ENCODE data around the gene HEG1.

HEG1 gene

GRCh38 chr3:125072301-125072700 is 16.5 kb upstream of the HEG1 start:
- in situ Hi-C loops (cut with MboI; ENCODE audit: low pct_unique_long_range_greater_than_20kb, low sequenced_read_pairs) = no loop called here
- DNase-seq = no peak

GRCh38 chr3:125069968-125070745 is 14.4 kb upstream of the HEG1 start:
- DNase-seq = no peak
- in situ Hi-C loops (cut with MboI; ENCODE audit: low pct_unique_long_range_greater_than_20kb, low sequenced_read_pairs) = no loop called here

GRCh38 chr3:125069452-125069851 is 13.7 kb upstream of the HEG1 start:
- DNase-seq = peak; percentile 36
- in situ Hi-C loops (cut with MboI; ENCODE audit: low pct_unique_long_range_greater_than_20kb, low sequenced_read_pairs) = no loop called here

GRCh38 chr3:125068265-125068664 is 12.5 kb upstream of the HEG1 start:
- DNase-seq = no peak
- in situ Hi-C loops (cut with MboI; ENCODE audit: low pct_unique_long_range_greater_than_20kb, low sequenced_read_pairs) = no loop called here

- DNase-seq = no peak
- in situ Hi-C loops (cut with MboI; ENCODE audit: low pct_unique_long_range_greater_than_20kb, low sequenced_read_pairs) = no loop called here
Measured at GRCh38 chr3:125067225-125067624, 11.4 kb upstream of the HEG1 start.

DNA sequence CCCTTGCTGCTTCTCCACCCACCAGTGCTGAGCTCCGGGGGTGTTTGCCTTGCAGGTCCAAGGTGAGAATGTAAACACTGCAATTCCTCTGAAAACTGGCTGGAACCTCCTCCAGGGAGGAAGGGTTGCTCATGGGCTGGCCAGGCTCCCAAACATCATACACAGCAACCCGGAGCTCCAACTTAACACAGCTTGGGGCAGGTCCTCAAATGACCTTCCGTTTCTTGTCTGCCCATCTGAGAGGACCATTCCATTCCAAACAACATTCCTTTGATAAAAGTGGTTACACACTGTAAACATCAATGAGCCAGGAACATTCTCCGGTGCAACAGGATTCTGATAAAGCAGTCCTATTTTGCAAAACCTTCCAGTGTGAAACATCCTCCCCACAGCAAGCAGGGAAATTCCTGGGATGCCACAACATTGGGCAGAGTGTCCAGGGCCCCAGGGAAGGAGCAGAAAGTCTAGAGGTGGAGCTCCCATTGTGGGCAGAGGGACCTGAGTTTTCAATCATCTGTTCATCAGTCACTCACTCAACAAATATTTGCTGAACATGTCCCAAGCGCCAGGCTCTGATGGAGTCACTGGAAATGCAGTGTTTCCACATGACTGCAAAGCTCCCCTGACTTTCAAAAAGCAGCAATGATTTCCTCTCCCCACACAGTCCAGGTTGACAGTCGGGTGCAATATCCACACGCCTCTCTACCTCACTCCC is 7.3 kb upstream of the HEG1 start:
- no peak for DNase-seq

DNA sequence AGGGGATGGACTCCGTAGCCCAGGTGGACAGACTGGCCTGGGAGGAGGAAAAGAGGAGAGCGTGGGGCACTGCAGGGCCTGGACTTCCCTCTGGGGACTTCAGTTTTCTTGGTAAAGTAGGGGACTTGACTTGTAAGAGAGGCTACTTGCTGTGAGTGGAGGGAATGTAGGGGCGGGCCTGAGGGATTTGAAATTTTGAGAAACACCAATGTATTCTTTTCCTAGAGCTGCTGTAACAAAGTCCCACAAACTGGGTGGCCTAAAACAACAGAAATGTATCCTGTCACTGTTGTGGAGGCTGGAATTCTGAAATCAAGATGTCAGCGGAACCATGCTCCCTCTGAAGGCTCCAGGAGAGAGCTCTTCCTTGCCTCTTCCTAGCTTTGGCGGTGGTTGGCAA is 5.8 kb upstream of the HEG1 start:
- in situ Hi-C loops (cut with MboI; ENCODE audit: low pct_unique_long_range_greater_than_20kb, low sequenced_read_pairs) = no loop called here

More for the DNA sequence above, 7.3 kb upstream of the HEG1 start:
- in situ Hi-C loops (cut with MboI; ENCODE audit: low pct_unique_long_range_greater_than_20kb, low sequenced_read_pairs) = no loop called here

GRCh38 chr3:125061170-125061569 is 5.4 kb upstream of the HEG1 start:
- no peak for DNase-seq

More for the DNA sequence above, 5.8 kb upstream of the HEG1 start:
- no peak for DNase-seq

DNA sequence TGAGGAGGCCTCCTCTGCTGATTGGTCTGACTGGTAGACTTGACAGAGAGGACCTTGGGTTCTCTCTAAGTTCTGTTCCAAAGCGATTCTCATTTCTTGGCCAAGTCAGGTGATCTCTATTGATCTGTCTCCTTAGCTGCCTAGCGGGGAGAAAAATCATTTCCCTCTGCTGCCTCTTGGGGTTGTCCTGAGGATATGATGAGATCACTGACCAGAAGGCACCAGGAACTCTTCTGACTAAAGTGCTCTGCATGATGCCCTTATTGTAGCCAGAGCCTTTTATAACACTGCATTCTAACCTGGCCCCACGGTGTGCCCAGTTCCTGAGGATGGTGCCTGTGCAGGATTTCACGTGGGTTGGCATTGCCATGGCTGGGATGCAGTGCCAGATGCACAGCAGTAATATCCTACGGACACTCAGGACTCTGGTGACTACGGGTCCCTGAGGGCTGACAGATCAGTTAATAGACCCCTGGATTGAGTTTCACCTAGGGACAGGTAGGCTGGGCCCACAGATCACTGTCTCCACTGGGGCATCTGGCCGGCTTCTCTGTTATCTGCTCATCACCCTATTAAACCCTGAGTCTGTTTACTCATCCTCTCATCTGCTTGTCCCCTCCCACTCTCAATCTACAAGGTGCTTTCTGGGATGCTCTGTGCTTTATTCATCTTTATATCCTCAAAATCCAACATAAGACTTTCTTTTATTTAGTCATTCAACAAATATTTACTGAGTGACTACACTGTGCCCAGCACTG is 3.9 kb upstream of the HEG1 start:
- no peak for DNase-seq

More at GRCh38 chr3:125061170-125061569, 5.4 kb upstream of the HEG1 start:
- in situ Hi-C loops (cut with MboI; ENCODE audit: low pct_unique_long_range_greater_than_20kb, low sequenced_read_pairs) = no loop called here

DNA sequence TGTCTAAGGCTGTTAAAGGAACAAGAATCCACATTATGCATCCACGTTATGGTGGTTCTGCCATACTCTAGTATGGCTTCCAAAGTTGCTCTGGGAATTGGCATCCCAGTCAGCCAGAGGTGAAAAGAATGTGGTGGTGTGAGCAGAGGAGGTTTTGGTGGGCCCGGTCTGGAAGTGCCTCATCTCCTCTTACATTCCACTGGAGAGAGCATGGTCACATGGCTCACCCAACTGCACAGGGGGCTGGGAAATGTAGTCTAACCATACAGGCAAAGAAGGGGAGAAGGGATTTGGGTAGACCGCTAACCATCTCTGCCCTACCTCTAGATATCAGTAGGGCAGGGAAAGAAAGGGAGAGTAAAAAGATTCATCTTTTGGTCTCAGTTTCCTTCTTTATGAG is 3.2 kb upstream of the HEG1 start:
- in situ Hi-C loops (cut with MboI; ENCODE audit: low pct_unique_long_range_greater_than_20kb, low sequenced_read_pairs) = no loop called here
- no peak for DNase-seq

More for the DNA sequence above, 3.9 kb upstream of the HEG1 start:
- in situ Hi-C loops (cut with MboI; ENCODE audit: low pct_unique_long_range_greater_than_20kb, low sequenced_read_pairs) = no loop called here

GRCh38 chr3:125058529-125058928 is 2.7 kb upstream of the HEG1 start:
- no peak for DNase-seq
- in situ Hi-C loops (cut with MboI; ENCODE audit: low pct_unique_long_range_greater_than_20kb, low sequenced_read_pairs) = no loop called here

DNA sequence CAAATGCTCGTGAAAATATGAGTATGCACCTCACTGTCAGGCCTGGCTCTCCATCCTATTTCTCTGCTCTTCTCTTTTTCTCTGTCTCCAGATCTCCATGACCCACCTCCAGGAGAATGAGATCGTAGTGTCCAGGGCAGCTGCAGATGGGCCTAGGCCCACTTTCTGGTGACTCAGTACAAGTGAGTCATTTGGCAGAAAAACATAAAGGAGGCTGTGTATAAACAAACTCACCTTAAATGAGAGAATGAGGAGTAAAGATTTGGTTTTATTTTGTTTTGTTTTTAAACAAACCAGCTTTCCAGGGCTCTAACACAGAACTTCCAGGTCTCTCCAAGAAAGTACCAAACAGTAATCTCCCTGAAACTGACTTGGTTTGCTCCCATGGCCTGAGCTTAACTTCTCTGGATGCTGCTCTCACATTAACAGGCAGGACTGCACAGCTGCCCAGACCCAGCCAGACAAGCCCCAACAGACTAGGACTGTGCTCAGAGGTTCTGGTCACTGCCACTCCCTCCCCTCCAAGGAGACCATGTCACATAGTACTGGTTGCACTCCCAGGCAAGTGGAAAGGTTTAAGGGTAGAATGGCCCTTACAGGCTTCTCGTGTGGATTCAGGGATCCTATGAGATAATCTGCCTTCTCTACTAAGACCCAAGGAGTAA is 1.5 kb upstream of the HEG1 start:
- no peak for DNase-seq
- in situ Hi-C loops (cut with MboI; ENCODE audit: low pct_unique_long_range_greater_than_20kb, low sequenced_read_pairs) = no loop called here

DNA sequence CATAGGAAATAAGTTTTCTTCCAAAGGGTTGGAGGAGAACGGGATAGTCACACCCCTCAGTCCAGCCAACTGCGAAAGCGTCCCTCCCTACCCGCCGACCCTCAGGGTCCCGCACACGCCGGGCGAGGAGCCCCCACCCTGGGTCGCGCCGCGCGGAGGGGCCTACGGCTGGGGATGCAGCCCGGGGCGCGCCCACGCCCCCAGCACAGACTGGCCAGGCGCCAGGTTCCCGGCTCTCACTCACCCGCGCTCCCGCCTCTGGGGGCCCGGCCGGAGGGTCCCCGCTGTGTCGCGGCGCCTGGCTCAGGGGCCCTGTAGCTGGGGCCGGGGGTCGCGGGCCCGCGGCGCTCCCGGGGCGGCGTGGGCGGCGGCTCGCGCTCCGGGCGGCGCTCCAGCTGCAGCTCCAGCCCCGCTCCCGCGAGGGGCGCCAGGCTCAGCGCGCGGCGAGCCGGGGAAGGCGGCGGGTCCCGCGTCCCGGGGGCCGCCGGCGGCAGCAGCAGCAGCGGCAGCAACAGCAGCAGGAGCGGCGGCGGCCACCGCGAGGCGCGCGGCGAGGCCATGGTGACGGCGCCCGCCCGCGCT is 375 bp downstream of the HEG1 start:
- in situ Hi-C loops (cut with MboI; ENCODE audit: low pct_unique_long_range_greater_than_20kb, low sequenced_read_pairs) = no loop called here
- DNase-seq = no peak

DNA sequence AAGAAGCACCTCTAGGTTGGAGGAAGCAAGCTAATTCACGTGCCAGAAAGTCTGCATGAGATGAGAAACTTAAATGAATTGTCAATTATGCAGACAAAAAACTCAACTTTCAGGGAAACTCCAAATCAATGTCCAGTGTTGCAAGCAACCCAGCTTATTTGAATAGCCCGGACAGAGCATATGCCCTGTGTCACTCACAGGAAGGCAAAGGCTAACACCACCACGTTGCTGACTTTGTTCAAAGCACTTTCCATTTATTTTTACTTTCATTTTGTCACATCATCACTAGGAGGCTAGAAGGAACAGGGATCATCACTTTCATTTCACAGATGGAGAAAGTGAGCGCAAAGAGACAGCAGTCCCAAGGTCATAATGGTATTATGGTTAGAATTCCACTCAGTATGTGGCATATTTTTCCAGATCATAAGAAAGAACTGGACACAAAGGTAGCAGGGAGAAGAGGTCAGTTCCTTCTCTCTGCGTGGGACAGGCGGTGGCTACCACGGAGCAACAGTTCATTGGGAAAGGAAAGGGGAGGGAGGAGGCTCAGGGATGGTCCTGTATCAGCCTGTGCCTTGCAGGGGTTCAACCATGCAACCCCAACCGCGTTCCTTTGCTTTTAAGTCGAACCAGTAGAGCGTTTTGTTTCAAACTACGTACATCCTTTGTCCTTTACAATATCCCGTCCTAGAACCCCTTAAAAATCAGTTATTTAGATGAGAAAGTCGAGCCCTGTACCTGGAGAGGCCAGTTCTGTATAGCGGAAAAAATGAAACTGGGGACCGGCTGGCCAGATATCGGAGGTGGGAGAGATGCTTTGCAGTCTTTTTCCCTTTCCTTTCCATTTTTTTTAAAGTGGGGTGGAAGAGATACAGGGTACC is 1.1 kb downstream of the HEG1 start:
- in situ Hi-C loops (cut with MboI; ENCODE audit: low pct_unique_long_range_greater_than_20kb, low sequenced_read_pairs) = no loop called here
- DNase-seq = peak; percentile 34

- no peak for DNase-seq
- in situ Hi-C loops (cut with MboI; ENCODE audit: low pct_unique_long_range_greater_than_20kb, low sequenced_read_pairs) = no loop called here
Measured at GRCh38 chr3:125054062-125054448, 1.7 kb downstream of the HEG1 start.

GRCh38 chr3:125053304-125053699 is 2.5 kb downstream of the HEG1 start:
- DNase-seq = no peak
- in situ Hi-C loops (cut with MboI; ENCODE audit: low pct_unique_long_range_greater_than_20kb, low sequenced_read_pairs) = no loop called here

- DNase-seq = no peak
- in situ Hi-C loops (cut with MboI; ENCODE audit: low pct_unique_long_range_greater_than_20kb, low sequenced_read_pairs) = no loop called here
Measured at GRCh38 chr3:125052624-125053303, 3.0 kb downstream of the HEG1 start.
